Esophagus muscularis mucosa (tissue), 4 donors: ENCODE results near the gene DHRS12.

Source experiments
- EP300 ChIP-seq: sonication (generic); formaldehyde crosslinking; IDR thresholded peaks from one replicate; pipeline ENCODE4 v1.6.1; 2017; ENCODE audit warnings: antibody characterized with exemption
- POLR2A ChIP-seq: fragments of 450-650 bp; IDR thresholded peaks from one replicate; pipeline ENCODE4 v1.6.1; 2017; ENCODE audit warnings: antibody characterized with exemption, moderate library complexity, mild to moderate bottlenecking, low read depth
- POLR2AphosphoS5 ChIP-seq, 2 donors: sonication (generic); formaldehyde crosslinking; IDR thresholded peaks; one replicate each; pipeline ENCODE4 v1.6.1; 2017; ENCODE audit warnings: antibody characterized with exemption in 2 of 2
- TF ChIP-seq, protein P1 (sequence below), 3 experiments: fragments of 200-600 bp in 2 of 3; fragments of 450-650 bp in 1 of 3; sonication (generic) in 2 of 3; IDR thresholded peaks; one replicate each; pipeline ENCODE4 v1.5.1; 2017 to 2019; ENCODE audit warnings: antibody characterized with exemption in 3 of 3, mild to moderate bottlenecking in 2 of 3, moderate library complexity in 1 of 3

DNA sequence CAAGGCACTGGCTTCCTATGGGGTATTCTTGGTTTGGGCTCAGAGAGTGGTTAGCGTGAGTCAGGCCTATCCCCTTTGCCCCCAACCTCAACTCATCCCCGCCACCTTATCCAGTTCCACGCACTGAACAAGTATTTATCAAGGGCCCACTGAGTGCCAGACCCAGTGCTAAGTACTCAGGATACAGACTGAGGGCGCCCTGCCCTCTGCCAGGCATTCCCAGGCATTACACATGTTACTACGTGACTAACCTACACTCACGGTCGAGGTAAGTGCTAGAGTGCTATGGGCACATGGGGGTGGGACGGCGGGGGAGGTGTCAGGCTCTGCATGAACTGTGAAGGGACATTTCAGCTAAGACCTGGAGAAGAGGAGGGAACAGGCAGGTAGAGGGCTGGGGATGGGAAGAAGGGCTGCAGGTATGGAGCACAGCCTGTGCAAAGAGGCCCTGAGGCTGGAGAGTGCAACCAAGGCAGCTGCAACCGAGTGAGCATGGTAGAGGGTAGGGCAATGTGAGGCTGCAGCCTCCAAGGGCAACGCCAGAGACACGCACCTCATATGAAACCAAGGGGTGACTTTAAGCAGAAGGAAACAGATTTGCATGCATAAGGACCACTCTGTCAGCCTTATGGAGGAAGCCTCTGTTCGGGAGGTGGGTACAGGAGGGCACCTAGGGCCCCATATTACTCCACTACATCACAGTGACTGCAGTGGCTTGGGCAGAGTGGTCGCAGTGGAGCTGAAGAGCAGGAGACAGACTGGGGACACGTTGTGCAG lies 22.5 kb downstream of the DHRS12 start:
- TF ChIP-seq, protein P1, sequence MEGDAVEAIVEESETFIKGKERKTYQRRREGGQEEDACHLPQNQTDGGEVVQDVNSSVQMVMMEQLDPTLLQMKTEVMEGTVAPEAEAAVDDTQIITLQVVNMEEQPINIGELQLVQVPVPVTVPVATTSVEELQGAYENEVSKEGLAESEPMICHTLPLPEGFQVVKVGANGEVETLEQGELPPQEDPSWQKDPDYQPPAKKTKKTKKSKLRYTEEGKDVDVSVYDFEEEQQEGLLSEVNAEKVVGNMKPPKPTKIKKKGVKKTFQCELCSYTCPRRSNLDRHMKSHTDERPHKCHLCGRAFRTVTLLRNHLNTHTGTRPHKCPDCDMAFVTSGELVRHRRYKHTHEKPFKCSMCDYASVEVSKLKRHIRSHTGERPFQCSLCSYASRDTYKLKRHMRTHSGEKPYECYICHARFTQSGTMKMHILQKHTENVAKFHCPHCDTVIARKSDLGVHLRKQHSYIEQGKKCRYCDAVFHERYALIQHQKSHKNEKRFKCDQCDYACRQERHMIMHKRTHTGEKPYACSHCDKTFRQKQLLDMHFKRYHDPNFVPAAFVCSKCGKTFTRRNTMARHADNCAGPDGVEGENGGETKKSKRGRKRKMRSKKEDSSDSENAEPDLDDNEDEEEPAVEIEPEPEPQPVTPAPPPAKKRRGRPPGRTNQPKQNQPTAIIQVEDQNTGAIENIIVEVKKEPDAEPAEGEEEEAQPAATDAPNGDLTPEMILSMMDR (IDR thresholded peaks at IDR 0.05) = no peak
- TF ChIP-seq POLR2AphosphoS5 (IDR thresholded peaks at IDR 0.05) = no peak
- no peak for TF ChIP-seq EP300
- TF ChIP-seq POLR2A = no peak
